ENCODE results near the gene NANOS2.

Gene NANOS2

DNA sequence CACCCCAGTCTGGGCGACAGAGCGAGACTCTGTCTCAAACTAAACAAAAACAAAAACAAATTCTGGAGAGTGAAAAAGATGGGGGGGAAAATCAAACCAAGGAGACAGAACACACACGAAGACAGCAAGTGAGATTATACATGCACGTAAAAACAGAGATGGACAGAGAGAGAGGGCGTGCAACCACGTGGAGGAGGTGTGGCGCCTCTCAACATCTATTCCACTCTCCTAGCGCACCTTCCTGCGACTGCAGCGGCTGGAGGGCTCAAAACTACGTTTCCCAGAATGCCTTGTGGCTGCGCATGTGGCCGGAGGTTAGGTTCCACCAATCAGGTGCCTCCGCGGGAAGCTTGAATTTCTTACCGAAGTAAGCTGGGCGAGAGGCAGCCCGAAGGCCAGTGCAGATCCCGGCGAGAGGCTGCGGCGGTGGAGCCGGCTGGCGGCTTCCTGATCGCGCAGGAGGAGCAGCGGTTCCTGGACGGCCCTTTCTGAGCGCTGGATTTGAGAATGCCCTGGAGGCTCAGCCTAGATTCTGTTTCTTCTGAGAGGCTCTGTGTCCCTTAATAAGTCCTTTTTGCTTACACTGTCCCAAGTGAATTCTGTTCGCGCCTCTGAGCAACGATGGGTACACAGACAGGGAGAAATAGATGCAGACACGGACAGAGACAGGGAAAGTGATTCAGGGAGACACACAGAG is 13.1 kb upstream of the NANOS2 start:
- no peak overlapping the region for H3K27ac ChIP-seq (ENCODE audit: low read length)
- peak overlapping the region; percentile 61 for H3K4me3 ChIP-seq (ENCODE audit: low read length)
- H3K9me3 ChIP-seq (ENCODE audit: insufficient read depth, low read depth, low read length), result no peaks in the 10 kb centered on the region
- peaks cover 30% of the 10 kb centered on the region for H3K27me3 ChIP-seq (ENCODE audit: insufficient read depth, low read length)
- no peaks in the 10 kb centered on the region for H3K4me1 ChIP-seq (ENCODE audit: insufficient read depth, low read length)
- peak overlapping the region; percentile 67; the same call in 1 of the 2 replicates for H3K9ac ChIP-seq (ENCODE audit: low read depth, low read length)
- H3K36me3 ChIP-seq (ENCODE audit: insufficient read depth, low read depth, low read length), result no peaks in the 10 kb centered on the region

DNA sequence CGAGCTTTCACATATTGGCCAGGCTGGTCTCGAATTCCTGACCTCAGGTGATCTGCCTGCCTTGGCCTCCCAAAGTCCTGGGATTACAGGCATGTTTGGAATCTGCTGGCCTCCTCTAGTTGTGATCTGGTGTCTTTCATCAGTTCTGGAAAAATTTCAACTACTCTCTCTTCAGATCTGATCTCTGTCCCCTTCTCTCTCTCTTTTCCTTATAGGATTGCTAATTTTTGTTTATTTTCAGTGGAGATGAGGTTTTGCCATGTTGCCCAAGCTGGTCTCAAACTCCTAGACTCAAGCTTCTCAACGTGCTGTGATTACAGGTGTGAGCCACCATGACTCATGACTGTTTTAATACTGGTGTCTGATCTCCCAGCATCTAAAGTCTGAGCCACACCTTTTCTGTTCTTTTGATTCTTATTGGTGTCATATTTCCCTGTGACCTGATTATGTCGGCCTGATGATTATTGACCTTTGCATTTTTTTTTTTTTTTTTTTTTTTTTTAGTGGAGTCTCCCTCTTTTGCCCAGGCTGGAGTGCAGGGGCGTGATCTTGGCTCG is 10.4 kb upstream of the NANOS2 start:
- Histone ChIP-seq H3K27ac (ENCODE audit: low read length) (no peak overlapping the region), H3K27me3 (ENCODE audit: insufficient read depth, low read length) (peaks cover 21% of the 10 kb centered on the region), H3K4me3 (ENCODE audit: low read length) (no peak overlapping the region), H3K9ac (ENCODE audit: low read depth, low read length) (no peak overlapping the region), H3K36me3 (ENCODE audit: insufficient read depth, low read depth, low read length) (no peaks in the 10 kb centered on the region), H3K4me1 (ENCODE audit: insufficient read depth, low read length) (no peaks in the 10 kb centered on the region), H3K9me3 (ENCODE audit: insufficient read depth, low read depth, low read length) (no peaks in the 10 kb centered on the region)

DNA sequence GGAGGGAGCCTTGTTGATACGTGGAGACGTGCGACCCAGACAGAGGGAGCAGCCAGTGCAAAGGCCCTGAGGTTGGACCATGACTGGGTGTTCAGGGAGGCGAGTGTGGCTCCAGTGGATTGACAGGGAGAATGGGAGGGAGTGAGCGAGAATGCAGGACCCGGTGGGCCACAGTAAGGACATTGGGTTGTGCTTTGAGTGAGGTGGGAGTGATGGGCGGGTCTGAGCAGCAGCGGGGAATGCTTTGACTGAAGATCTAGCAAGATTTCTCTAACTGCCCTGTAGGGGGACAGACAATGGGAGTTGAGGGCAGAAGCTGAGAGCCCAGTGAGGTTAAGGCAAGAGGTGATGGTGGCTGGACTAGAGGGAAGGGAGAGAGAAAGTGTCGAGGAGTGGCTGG is 7.7 kb upstream of the NANOS2 start:
- H3K4me3 ChIP-seq (ENCODE audit: low read length), result no peak overlapping the region
- no peak overlapping the region for H3K9ac ChIP-seq (ENCODE audit: low read depth, low read length)
- H3K27ac ChIP-seq (ENCODE audit: low read length), result no peak overlapping the region
- H3K4me1 ChIP-seq (ENCODE audit: insufficient read depth, low read length), result no peaks in the 10 kb centered on the region
- H3K9me3 ChIP-seq (ENCODE audit: insufficient read depth, low read depth, low read length), result no peaks in the 10 kb centered on the region
- H3K27me3 ChIP-seq (ENCODE audit: insufficient read depth, low read length), result no peaks in the 10 kb centered on the region
- H3K36me3 ChIP-seq (ENCODE audit: insufficient read depth, low read depth, low read length), result no peaks in the 10 kb centered on the region

DNA sequence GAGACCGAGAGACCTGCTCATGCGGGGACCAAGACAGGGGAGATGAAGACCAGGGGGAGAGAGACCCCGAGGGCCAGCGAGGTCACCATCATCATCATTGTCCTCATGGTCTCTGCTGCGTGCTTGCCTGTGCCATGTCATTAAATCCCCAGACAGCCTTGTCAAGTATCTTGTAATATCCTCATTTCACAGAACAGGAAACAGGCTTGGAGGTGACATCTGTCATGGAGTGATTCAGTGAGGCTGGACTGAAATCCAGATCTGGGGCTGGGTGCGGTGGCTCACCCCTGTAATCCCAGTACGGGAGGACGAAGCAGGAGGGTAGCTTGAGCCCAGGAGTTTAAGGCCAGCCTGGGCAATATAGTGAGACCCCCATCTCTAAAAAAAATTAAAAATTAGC is 5.9 kb upstream of the NANOS2 start:
- no peaks in the 10 kb centered on the region for H3K36me3 ChIP-seq (ENCODE audit: insufficient read depth, low read depth, low read length)
- no peaks in the 10 kb centered on the region for H3K27me3 ChIP-seq (ENCODE audit: insufficient read depth, low read length)
- H3K4me1 ChIP-seq (ENCODE audit: insufficient read depth, low read length), result no peaks in the 10 kb centered on the region
- H3K4me3 ChIP-seq (ENCODE audit: low read length), result no peak overlapping the region
- no peaks in the 10 kb centered on the region for H3K9me3 ChIP-seq (ENCODE audit: insufficient read depth, low read depth, low read length)
- H3K27ac ChIP-seq (ENCODE audit: low read length), result no peak overlapping the region
- H3K9ac ChIP-seq (ENCODE audit: low read depth, low read length), result no peak overlapping the region

DNA sequence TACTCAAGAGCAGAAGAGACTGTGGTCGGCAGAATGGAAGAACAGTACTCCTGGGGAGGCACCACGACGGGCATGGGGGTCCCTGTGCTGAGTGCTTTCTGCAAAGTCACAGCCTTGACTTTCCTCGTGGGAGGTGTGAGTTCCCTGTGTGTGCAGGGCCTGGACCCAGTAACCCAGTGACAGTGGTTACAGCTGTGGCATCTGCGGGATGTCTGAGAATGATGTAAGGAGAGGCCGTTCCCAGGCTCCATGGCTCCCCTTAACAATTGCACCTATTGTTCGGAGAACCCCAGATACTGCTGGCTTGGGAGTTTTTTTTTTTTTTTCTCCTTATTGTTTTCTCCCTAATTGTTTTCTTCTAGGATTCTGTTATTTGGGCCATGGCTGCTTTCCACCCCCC is 5.1 kb upstream of the NANOS2 start:
- Histone ChIP-seq H3K9ac (ENCODE audit: low read depth, low read length) (no peak overlapping the region), H3K9me3 (ENCODE audit: insufficient read depth, low read depth, low read length) (no peaks in the 10 kb centered on the region), H3K4me1 (ENCODE audit: insufficient read depth, low read length) (no peaks in the 10 kb centered on the region), H3K27ac (ENCODE audit: low read length) (no peak overlapping the region), H3K27me3 (ENCODE audit: insufficient read depth, low read length) (no peaks in the 10 kb centered on the region), H3K4me3 (ENCODE audit: low read length) (no peak overlapping the region), H3K36me3 (ENCODE audit: insufficient read depth, low read depth, low read length) (no peaks in the 10 kb centered on the region)

DNA sequence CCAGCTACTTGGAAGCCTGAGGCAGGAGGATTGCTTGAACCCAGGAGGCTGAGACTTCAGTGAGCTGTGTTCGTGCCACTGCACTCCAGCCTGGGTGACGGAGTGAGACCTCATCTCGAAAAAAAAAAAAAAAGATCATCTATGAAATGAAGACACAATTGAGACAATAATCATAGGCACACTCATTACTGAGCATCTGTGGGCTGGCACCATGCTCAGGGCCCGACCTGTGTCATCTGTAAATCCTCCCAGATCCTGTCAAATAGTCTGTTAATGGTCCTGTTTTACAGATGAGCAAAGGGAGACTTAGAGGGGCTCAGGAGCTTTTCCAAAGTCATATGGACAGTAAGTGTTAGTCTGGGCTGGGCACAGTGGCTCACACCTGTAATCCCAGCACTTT is 4.1 kb upstream of the NANOS2 start:
- H3K36me3 ChIP-seq (ENCODE audit: insufficient read depth, low read depth, low read length), result no peaks in the 10 kb centered on the region
- H3K27ac ChIP-seq (ENCODE audit: low read length), result no peak overlapping the region
- H3K4me1 ChIP-seq (ENCODE audit: insufficient read depth, low read length), result no peaks in the 10 kb centered on the region
- no peaks in the 10 kb centered on the region for H3K9me3 ChIP-seq (ENCODE audit: insufficient read depth, low read depth, low read length)
- H3K9ac ChIP-seq (ENCODE audit: low read depth, low read length), result no peak overlapping the region
- H3K4me3 ChIP-seq (ENCODE audit: low read length), result no peak overlapping the region
- H3K27me3 ChIP-seq (ENCODE audit: insufficient read depth, low read length), result no peaks in the 10 kb centered on the region

DNA sequence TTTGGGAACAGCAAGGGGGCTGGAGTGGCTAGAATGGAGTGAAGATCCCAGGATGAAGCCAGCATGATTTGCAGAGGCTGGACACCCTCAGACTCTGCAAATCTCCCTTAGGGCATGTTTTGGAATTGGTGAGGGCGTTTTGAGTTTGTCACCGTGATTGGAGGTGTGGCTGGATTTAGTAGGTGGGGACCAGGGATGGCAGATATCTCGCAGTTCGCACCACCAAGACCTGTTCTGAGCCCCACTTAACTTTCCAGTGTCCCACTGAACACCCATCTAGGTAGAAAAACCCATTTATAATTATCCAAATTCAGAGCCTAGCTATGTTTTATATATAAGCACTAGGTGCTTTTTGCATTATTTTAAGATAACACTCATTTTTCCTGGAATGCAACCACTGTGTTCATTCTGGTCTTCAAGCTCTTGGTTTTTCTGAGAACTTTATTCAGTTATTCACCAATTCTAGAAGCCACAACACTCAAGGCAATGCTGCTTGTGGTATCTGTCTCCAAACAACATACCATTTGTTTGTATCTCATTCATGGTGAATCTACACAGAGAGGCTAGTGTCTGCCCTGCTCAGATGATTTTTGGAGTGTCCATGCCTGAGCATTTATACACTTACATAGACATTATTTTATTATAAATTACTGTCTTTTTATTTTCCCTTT is 3.0 kb upstream of the NANOS2 start:
- Histone ChIP-seq H3K9me3 (ENCODE audit: insufficient read depth, low read depth, low read length) (no peaks in the 10 kb centered on the region), H3K9ac (ENCODE audit: low read depth, low read length) (no peak overlapping the region), H3K4me1 (ENCODE audit: insufficient read depth, low read length) (no peaks in the 10 kb centered on the region), H3K4me3 (ENCODE audit: low read length) (no peak overlapping the region), H3K27me3 (ENCODE audit: insufficient read depth, low read length) (no peaks in the 10 kb centered on the region), H3K27ac (ENCODE audit: low read length) (no peak overlapping the region), H3K36me3 (ENCODE audit: insufficient read depth, low read depth, low read length) (no peaks in the 10 kb centered on the region)

DNA sequence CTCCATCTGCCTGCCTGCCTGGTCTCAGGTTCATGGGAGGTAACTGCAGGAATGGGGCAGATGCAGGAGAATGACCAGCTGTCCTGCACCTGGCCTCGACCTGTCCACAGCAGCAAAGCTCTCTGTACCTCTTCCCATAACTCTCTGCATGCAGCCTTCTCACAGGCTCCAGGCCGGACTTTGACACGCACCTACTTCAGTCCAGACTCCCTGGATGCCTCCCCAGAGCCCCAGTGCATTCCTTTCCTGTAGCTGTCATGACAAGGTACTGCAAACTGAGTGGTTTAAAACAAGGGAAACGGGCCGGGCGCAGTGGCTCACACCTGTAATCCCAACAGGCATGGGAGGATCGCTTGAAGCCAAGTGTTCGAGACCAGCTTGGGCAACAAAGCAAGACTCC is 3.3 kb downstream of the NANOS2 start:
- Histone ChIP-seq H3K4me3 (ENCODE audit: low read length) (no peak overlapping the region), H3K9me3 (ENCODE audit: insufficient read depth, low read depth, low read length) (no peaks in the 10 kb centered on the region), H3K27ac (ENCODE audit: low read length) (no peak overlapping the region), H3K36me3 (ENCODE audit: insufficient read depth, low read depth, low read length) (no peaks in the 10 kb centered on the region), H3K9ac (ENCODE audit: low read depth, low read length) (no peak overlapping the region), H3K4me1 (ENCODE audit: insufficient read depth, low read length) (no peaks in the 10 kb centered on the region), H3K27me3 (ENCODE audit: insufficient read depth, low read length) (no peaks in the 10 kb centered on the region)

DNA sequence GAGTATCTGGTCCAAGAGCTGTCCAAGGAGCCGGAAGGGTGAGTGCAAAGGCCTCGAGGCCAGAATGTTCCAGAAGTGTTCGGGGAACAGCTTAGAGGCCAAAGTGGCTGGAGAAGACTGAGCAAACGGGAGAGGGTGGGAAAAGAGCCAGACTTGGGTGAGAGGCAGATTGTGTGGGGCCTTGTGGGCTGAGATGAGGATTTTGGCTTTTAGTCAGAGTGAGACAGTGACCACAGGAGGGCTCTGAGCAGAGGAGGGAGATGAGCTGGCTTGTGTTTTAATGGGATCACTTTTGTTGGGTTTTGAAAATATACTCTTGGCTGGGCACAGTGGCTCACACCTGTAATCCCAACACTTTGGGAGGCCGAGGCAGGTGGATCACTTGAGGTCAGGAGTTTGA is 5.6 kb downstream of the NANOS2 start:
- no peak overlapping the region for H3K9ac ChIP-seq (ENCODE audit: low read depth, low read length)
- H3K4me1 ChIP-seq (ENCODE audit: insufficient read depth, low read length), result no peaks in the 10 kb centered on the region
- H3K27ac ChIP-seq (ENCODE audit: low read length), result no peak overlapping the region
- H3K36me3 ChIP-seq (ENCODE audit: insufficient read depth, low read depth, low read length), result no peaks in the 10 kb centered on the region
- H3K4me3 ChIP-seq (ENCODE audit: low read length), result no peak overlapping the region
- no peaks in the 10 kb centered on the region for H3K9me3 ChIP-seq (ENCODE audit: insufficient read depth, low read depth, low read length)
- no peaks in the 10 kb centered on the region for H3K27me3 ChIP-seq (ENCODE audit: insufficient read depth, low read length)

DNA sequence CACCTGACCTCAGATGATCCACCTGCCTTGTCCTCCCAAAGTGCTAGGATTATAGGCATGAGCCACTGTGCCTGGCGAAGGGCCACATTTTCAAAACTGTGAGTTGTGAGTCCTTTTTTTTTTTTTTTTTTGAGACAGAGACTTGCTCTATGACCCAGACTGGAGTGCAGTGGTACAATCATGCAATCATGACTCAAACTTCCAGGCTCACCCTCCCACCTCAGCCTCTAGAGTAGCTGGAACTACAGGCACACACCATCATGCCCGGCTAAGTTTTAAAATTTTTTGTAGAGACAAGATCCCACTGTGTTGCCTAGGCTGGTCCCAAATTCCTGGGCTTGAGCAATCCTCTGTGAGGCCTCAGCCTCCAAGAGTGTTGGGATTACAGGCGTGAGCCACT is 8.4 kb downstream of the NANOS2 start:
- Histone ChIP-seq H3K9me3 (ENCODE audit: insufficient read depth, low read depth, low read length) (no peaks in the 10 kb centered on the region), H3K27ac (ENCODE audit: low read length) (no peak overlapping the region), H3K9ac (ENCODE audit: low read depth, low read length) (no peak overlapping the region), H3K36me3 (ENCODE audit: insufficient read depth, low read depth, low read length) (no peaks in the 10 kb centered on the region), H3K4me3 (ENCODE audit: low read length) (no peak overlapping the region), H3K27me3 (ENCODE audit: insufficient read depth, low read length) (peaks cover 9% of the 10 kb centered on the region), H3K4me1 (ENCODE audit: insufficient read depth, low read length) (no peaks in the 10 kb centered on the region)

DNA sequence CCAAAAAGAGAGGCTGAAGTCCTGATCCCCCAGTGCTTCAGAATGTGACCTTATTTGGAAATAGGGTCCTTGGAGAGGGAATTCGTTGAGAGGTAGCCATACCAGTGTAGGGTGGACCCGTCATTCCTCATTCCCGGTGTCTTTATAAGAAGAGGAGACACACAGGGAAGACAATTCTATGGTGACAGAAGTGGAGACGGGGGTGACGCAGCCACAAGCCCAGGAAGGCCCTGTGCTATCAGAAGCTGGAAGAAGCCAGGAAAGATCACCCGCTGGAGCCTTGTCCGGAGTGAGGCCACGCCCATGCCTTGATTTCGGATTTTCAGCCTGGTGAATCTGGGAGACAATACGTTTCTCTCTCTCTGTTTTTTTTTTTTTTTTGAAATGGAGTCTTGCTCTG is 9.6 kb downstream of the NANOS2 start:
- Histone ChIP-seq H3K9me3 (ENCODE audit: insufficient read depth, low read depth, low read length) (no peaks in the 10 kb centered on the region), H3K4me1 (ENCODE audit: insufficient read depth, low read length) (peaks cover 3% of the 10 kb centered on the region; the same call in 1 of the 2 replicates), H3K27me3 (ENCODE audit: insufficient read depth, low read length) (peaks cover 21% of the 10 kb centered on the region), H3K36me3 (ENCODE audit: insufficient read depth, low read depth, low read length) (no peaks in the 10 kb centered on the region), H3K27ac (ENCODE audit: low read length) (no peak overlapping the region), H3K9ac (ENCODE audit: low read depth, low read length) (no peak overlapping the region), H3K4me3 (ENCODE audit: low read length) (no peak overlapping the region)

Measured in iPS-20b (cell line).